Upper lobe of left lung (tissue), 4 donors: ENCODE data around the gene RSBN1L.

Experiments
- EP300 ChIP-seq, 4 donors: sonication (generic); formaldehyde crosslinking; IDR thresholded peaks; one replicate each; pipeline ENCODE4 v1.5.1; 2017; ENCODE audit warnings: antibody characterized with exemption in 4 of 4, control low read depth in 2 of 4
- POLR2A ChIP-seq, 4 donors: fragments of 450-650 bp; IDR thresholded peaks; one replicate each; pipeline ENCODE4 v1.5.1; 2016 to 2017; ENCODE audit warnings: antibody characterized with exemption in 4 of 4, mild to moderate bottlenecking in 2 of 4
- POLR2AphosphoS5 ChIP-seq, 2 donors: sonication (generic); formaldehyde crosslinking; IDR thresholded peaks; one replicate each; pipeline ENCODE4 v1.5.1; 2017; ENCODE audit warnings: antibody characterized with exemption in 2 of 2
- TF ChIP-seq, protein P1 (sequence below), 6 experiments: fragments of 450-650 bp in 4 of 6; fragments of 200-600 bp in 2 of 6; sonication (generic) in 2 of 6; IDR thresholded peaks; one replicate each; pipeline ENCODE4 v1.5.1; 2016 to 2019; ENCODE audit warnings: antibody characterized with exemption in 6 of 6

DNA sequence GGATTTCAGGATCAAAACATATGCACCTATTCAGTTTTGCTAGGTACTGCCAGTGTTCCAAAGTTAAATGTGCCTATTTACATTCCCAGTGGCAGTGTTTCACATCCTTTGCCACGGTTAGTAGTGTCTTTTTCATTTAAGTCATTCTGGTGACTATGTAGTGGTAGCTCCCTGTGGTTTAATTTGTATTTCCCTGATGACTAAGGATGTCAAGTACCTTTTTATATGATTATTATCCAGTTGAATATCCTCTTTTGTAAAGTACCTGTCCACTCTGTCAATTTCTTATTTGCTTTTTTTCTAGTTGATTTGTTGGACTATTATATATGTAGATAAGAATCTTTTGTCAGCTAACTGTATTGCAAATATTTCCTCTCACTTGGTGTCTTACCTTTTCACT, 56.9 kb downstream of the RSBN1L start:
- TF ChIP-seq POLR2AphosphoS5 (IDR thresholded peaks at IDR 0.05): no peak
- TF ChIP-seq, protein P1, sequence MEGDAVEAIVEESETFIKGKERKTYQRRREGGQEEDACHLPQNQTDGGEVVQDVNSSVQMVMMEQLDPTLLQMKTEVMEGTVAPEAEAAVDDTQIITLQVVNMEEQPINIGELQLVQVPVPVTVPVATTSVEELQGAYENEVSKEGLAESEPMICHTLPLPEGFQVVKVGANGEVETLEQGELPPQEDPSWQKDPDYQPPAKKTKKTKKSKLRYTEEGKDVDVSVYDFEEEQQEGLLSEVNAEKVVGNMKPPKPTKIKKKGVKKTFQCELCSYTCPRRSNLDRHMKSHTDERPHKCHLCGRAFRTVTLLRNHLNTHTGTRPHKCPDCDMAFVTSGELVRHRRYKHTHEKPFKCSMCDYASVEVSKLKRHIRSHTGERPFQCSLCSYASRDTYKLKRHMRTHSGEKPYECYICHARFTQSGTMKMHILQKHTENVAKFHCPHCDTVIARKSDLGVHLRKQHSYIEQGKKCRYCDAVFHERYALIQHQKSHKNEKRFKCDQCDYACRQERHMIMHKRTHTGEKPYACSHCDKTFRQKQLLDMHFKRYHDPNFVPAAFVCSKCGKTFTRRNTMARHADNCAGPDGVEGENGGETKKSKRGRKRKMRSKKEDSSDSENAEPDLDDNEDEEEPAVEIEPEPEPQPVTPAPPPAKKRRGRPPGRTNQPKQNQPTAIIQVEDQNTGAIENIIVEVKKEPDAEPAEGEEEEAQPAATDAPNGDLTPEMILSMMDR (IDR thresholded peaks at IDR 0.05): no peak
- TF ChIP-seq POLR2A (IDR thresholded peaks at IDR 0.05): no peak
- no peak for TF ChIP-seq EP300 (IDR thresholded peaks at IDR 0.05)
